Stimulated activated CD8-positive, alpha-beta memory T cell treated with anti-CD3 and anti-CD28 coated beads, Interleukin-7, amount 100 ng/mL, for 1 hour (primary cell): ENCODE measurements around the gene ABCA13.

Source experiments
- DNase-seq, 2 donors: peaks; one replicate each; pipeline ENCODE4 v3.0.0-alpha.2; 2020; ENCODE audit warnings: low read depth in 2 of 2

Gene ABCA13

GRCh38 chr7:48518092-48518491, 346.8 kb downstream of the ABCA13 start:
- DNase-seq, result no peak

GRCh38 chr7:48522692-48523091, 351.4 kb downstream of the ABCA13 start:
- DNase-seq, result no peak

DNA sequence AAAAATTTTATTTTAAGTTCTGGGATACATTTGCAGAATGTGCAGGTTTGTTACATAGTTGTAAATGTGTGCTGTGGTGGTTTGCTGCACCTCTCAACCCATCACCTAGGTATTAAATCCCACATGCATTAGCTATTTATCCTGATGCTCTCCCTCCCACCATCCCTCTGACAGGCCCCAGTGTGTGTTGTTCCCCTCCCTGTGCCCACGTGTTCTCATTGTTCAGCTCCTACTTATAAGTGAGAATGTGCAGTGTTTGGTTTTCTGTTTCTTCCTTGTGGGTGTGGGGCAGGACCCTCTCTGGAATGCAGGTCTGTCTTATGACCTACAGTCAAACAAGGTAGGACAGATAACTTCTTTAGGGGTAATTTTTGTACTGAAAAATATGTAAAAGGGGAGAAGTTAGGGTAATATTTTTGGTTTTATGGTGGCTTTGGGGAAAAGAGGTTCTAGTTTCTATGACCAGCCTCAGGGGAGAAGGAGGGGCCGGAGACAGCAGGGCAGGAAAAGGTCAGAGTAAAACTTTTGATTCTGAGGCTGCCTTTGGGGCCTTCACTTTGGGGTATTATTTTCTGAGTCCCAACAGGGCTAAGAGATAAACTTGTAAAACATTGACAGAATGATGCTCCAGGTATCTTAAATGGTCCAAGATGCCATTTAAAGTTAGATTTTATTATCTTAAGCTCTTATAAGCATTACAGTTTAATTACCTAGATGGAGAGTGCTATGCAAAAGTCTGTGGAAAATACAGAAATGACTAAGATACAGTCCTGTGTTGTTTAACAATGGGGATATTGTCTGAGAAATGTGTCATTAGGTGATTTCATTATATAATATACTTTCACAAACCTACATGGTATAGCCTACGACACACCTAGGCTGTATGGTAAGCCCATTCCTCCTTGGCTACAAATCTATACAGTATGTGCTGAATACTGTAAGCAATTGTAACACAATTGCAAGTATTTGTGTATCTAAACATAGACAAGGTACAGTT, 354.8 kb downstream of the ABCA13 start:
- no peak for DNase-seq

DNA sequence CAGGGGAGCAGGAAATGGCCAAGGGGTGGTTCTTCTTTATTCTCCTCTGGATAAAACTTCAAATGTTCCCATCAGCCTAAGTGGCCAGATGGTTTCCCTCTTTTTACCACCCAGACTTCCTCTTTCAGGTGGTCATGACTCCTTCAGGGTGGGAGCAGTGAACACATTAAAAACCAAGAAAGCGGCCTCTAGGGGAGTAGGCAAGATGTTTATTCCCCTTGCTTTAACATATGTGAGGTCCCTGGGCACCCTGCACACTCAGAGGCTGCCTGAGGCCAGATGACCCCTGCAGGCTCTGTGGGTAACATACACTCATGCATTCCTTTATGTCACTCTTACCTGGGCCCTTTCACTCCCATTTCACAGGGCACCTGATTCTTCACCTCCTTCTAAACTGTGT, 357.4 kb downstream of the ABCA13 start:
- no peak for DNase-seq

DNA sequence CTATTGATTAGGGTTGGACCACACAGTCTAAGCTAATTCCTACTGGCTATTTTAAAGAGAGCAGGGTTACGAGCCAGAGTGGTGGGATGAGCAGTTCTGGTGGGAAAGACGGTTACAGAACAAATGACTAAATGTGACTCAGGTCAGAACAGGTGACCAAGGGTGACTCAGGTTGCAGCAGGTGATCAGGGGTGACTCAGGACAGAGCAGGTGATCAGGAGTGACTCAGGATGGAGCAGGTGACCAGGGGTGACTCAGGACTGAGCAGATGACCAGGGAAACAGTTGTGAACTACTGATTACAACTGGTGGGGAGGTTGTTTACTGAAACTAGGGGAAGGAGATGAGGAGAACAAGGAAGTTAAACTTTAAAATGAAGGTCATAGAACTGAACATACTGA, 366.3 kb downstream of the ABCA13 start:
- no peak for DNase-seq

GRCh38 chr7:48540746-48541145, 369.5 kb downstream of the ABCA13 start:
- no peak for DNase-seq

DNA sequence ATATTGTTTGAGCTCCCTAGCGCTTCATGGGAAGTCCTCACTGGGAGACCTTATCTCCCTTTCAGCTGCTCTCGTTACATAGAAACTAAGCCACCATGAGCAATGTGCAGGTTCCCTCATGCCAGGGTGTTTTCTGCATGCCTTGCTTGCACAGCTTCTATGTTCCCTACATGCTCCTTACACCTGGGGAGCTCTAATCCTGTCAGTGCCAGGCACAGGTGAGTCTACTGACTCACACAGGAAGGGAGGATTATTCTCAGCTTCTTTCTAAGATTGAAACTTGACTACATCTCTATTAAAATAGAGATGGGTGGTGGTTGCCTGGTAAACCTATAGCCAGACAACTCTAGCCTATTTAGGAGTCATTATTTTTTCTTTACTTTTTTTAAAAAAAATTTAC, 377.4 kb downstream of the ABCA13 start:
- no peak for DNase-seq

DNA sequence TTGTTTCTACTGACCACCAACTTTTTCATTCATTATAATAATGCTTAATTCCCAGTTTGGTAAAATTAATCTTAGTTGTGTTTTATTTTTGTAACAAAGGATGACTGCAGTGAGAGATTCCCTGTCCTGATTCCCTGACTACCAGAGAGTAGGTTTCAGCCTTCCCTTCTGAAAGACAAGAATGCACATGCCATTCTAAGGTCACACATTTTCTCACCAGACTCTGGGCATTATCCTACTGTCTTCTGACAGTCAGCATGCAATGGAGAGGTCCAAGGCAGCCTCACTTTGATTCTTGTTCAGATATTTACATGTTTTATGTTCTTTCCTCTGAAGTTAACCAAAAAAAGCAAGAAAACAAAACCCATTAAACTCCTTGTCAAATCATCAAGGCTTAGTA, 380.4 kb downstream of the ABCA13 start:
- no peak for DNase-seq

GRCh38 chr7:48563334-48563733, 392.1 kb downstream of the ABCA13 start:
- DNase-seq, result no peak

DNA sequence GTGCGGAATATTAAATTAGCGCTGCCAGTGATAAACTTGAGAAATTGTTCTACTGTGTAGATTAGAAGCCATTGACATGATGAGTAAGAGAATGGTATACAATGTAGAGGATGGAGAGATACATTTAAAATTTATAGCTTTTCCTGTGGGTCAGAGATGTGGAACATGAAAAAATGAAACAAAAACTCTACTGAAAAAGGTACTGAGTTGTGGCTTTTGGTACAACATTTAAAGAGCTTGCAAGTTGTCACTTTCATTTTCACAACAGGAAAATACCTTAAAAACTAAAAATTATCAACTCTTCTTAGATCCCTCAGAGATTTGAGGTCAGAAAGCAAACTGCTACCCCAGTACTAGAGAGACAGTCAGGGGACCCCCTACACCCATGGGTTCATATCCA, 404.3 kb downstream of the ABCA13 start:
- no peak for DNase-seq

DNA sequence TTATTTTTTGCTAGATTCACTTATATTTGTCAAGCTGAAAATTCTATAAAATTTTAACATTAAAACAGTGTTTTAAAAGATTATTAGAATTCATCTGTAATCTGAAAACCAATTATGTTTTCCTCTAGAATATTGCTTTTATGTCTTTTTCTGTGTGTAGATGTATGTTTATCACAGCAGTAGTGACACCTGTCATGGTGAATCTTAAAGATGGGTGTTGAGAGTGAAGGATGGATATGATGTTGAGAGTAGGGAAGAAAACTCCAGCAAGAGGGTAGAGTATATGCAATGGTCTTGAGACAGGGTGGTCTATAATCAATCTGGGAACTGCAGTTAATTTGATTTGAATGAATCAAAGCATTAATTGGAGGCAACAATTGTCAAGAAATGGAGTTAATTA, 416.2 kb downstream of the ABCA13 start:
- no peak for DNase-seq

- no peak for DNase-seq
Measured at GRCh38 chr7:48594349-48594748, 423.1 kb downstream of the ABCA13 start.

- DNase-seq, result no peak
Measured at GRCh38 chr7:48595756-48596155, 424.5 kb downstream of the ABCA13 start.

DNA sequence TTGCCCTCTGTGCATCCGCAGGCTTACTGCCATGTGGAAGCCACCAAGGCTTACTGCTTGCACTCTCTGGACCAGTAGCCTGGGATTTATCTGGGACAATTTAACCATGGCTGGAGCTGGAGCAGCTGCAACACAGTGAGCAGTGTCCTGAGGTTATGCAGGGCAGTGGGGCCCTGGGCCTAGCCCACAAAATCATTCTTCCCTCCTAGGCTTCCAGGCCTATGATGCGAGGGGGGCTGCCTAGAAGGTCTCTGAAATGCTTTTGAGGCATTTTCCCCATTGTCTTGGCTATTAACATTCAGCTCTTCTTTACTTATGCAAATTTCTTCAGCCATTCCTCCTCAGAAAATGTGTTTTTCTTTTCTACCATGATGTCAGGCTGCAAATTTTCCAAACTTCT, 439.4 kb downstream of the ABCA13 start:
- DNase-seq, result no peak

DNA sequence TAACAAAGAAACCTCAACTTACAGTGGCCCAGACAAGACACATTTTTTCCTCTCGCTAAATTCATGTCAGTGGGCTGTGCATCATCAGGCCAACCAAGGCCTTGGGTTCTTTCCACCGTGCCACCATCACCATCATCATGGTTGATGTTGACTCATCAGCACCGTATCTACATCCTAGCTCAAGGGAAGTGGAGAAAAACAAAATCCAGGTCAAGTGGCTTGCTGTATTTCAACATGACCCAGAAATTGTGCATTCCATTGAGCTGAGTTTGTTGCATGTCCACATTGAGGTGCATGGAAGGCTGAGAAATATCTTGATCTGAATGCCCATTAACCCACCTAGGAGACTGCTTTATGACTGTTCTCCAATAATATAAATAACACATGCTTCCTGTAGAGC, 440.7 kb downstream of the ABCA13 start:
- DNase-seq, result no peak

DNA sequence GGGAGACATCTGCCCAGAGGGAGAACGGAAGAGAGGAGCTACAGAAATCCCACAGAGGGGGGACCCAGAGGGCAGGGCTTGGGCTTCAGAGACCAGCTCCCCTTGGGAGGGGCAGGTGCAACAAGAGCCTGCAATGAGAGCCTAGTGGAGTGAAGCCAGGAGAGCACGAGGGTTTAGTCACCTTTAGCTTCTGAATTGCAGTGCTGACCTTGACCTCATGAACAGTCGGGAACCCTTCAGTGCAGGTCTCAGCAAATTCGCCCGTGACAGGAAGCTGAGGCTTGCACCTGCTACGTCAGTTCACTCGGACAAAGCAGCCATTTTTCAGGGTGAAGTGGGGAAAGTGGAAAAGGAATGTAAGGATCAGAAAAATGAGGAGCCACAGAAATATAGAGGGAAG, 446.2 kb downstream of the ABCA13 start:
- no peak for DNase-seq

DNA sequence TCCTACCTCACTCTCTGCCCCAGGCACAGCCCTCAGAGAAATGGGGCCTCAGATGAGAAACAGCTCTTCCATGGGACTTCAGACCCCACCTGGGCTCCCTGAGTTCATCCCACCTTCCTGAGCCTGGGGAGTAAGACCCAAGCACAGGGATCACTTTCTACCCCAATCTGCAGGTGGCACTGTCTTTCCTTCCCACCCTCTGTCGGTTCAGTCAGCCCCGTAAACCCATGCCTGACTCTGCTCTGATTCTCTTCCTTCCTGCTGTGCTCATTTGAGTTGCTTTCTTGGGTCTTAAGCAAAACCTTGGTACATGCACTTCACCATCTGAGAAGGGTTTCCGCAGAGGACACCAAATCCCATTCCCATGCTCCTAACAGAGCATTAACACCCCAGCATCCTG, 446.7 kb downstream of the ABCA13 start:
- no peak for DNase-seq

- DNase-seq, result no peak
Measured at GRCh38 chr7:48621076-48621475, 449.8 kb downstream of the ABCA13 start.

DNA sequence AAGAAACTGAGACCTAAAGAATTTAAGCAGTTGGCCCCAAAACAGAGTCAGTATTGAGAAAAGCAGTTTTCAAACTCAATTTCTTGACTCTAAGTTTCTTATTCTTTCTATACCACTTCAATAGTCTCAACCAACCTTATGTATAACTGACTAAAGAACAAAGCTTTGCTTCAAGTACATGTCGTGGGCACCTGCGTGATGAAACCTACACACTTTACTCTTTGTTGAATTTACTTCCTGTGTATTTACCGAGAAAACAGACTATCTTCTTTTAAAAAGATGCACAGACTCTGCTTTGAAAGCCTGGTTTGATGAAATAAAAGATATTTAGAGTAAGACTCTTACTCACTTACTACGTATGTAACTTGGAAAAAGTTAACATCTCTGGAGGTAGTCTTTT, 455.9 kb downstream of the ABCA13 start:
- no peak for DNase-seq

GRCh38 chr7:48628793-48629349, 457.6 kb downstream of the ABCA13 start:
- DNase-seq, result no peak

- no peak for DNase-seq
Measured at GRCh38 chr7:48634116-48634632, 462.9 kb downstream of the ABCA13 start.

DNA sequence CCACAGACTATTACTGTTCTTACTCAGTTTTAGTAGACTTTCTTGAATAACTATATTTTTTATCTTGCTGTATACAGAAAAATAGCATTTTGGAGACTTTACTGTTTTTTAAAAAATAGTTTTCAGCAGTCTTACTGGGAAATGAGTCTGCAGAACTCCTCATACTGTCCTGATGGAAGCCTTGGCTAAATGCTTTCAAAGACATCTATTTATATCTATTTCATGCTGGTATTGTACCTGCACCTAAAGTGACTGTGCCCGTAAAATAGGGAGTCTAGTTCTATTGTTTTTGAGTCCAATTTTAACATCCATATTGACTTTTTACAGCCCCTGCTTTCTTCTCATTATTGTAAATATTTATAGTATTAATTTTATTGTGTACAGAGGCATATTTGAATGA, 464.5 kb downstream of the ABCA13 start:
- DNase-seq, result no peak

GRCh38 chr7:48636391-48637015, 465.2 kb downstream of the ABCA13 start:
- DNase-seq, result no peak
